Motor neuron (in vitro differentiated cells): ENCODE results near the gene FZD10. TPM values are rescaled to one million over a fixed set of nuclear protein-coding genes. Genes with fewer than 3 reads are reported as not detected.
A peak's percentile ranks its signal among the peaks of the same experiment; 100 is the strongest.

ENCODE experiments used
- ATAC-seq, 8 experiments: fragments of 200-7000 bp; cut with Tn5 transposase; replicated peaks in 6 of 8; 2 replicates each; pipeline ENCODE4 v1.8.0; 2021; ENCODE audit warnings: mild to moderate bottlenecking in 8 of 8, moderate library complexity in 8 of 8
- H3K27ac ChIP-seq, 2 donors: fragments of 250-450 bp; sonication (Bioruptor Pico); 2 replicates each; pipeline ENCODE4 v1.9.0; 2021; ENCODE audit warnings: antibody characterized with exemption in 2 of 2, mild to moderate bottlenecking in 2 of 2, moderate library complexity in 1 of 2
- H3K4me1 ChIP-seq, 2 donors: fragments of 250-450 bp; sonication (Bioruptor Pico); replicated peaks in 1 of 2; 2 replicates each; pipeline ENCODE4 v1.6.1; 2021; ENCODE audit warnings: antibody characterized with exemption in 2 of 2, mild to moderate bottlenecking in 2 of 2, moderate library complexity in 1 of 2
- H3K4me3 ChIP-seq, 5 donors: fragments of 250-450 bp; sonication (Bioruptor Pico); 2 replicates each; pipeline ENCODE4 v1.9.0; 2021; ENCODE audit warnings: antibody characterized with exemption in 5 of 5, mild to moderate bottlenecking in 5 of 5, moderate library complexity in 4 of 5
- WGBS, 10 experiments: fragments of 450-650 bp; shearing (Covaris generic); methylation state at CpG; one replicate each; pipeline ENCODE4 v1.0.0; 2022; 5-methylcytosine and 5-hydroxymethylcytosine counted together
- in situ Hi-C, 9 experiments: fragments of 400-800 bp; cut with MboI; loops; one replicate each; pipeline ENCODE4 v1.15.0; 2021; ENCODE audit warnings: low sequenced_read_pairs in 9 of 9, low pct_unique_long_range_greater_than_20kb in 2 of 9; ENCODE audit not compliant: unreplicated experiment in 9 of 9
- total RNA-seq, 8 experiments: library from RNA; unstranded; fragments of 300-600 nt; gene quantifications; 2 replicates each; pipeline versions ENCODE4 v1.2.3 to v1.2.4, GENCODE V29; 2022

Gene FZD10
- total RNA-seq, 8 experiments from 2014 or later = 0.08 to 4.9 (median 0.25) TPM

GRCh38 chr12:130124605-130125244 is 37.5 kb upstream of the FZD10 start:
- H3K4me3 ChIP-seq = no peak overlapping the region
- WGBS, 10 experiments = 25 to 95% (median 45%) methylated on average over 1 to 11 of the region's 15 CpGs; no CpG with 5 or more reads in 1 of the 10 experiments
- ATAC-seq = peak in 2 of 8 experiments; percentile 43 to 62
- in situ Hi-C loops = no loop called here
- H3K27ac ChIP-seq = no peak overlapping the region
- H3K4me1 ChIP-seq = peaks cover 0 to 8% of the 10 kb centered on the region in 2 donors

- ATAC-seq = peak in 5 of 8 experiments; percentile 28 to 71 (median 47)
- H3K4me1 ChIP-seq = peaks cover 0 to 8% of the 10 kb centered on the region in 2 donors
- H3K4me3 ChIP-seq = no peak overlapping the region
- WGBS, 10 experiments = 8 to 100% (median 20%) methylated on average over 1 to 2 of the region's 13 CpGs; no CpG with 5 or more reads in 7 of the 10 experiments
- in situ Hi-C loops = no loop called here
- H3K27ac ChIP-seq = no peak overlapping the region
Observed at GRCh38 chr12:130126023-130126432, 36.2 kb upstream of the FZD10 start.

GRCh38 chr12:130127532-130127911 is 34.7 kb upstream of the FZD10 start:
- H3K27ac ChIP-seq = no peak overlapping the region
- WGBS, 10 experiments = 0 to 74% (median 20%) methylated on average over 1 to 3 of the region's 3 CpGs; no CpG with 5 or more reads in 2 of the 10 experiments
- no peak overlapping the region for H3K4me3 ChIP-seq
- in situ Hi-C loops = no loop called here
- peak in 3 of 8 experiments; percentile 29 to 83 (median 52) for ATAC-seq
- peaks cover 0 to 5% of the 10 kb centered on the region in 2 donors for H3K4me1 ChIP-seq

- ATAC-seq = peak in 1 of 8 experiments; percentile 13
- no peaks in the 10 kb centered on the region for H3K4me1 ChIP-seq
- WGBS, 10 experiments = 0 to 81% (median 10%) methylated on average over 1 to 12 of the region's 21 CpGs; no CpG with 5 or more reads in 2 of the 10 experiments
- H3K27ac ChIP-seq = no peak overlapping the region
- in situ Hi-C loops = no loop called here
- no peak overlapping the region for H3K4me3 ChIP-seq
Observed at GRCh38 chr12:130127912-130128789, 34.1 kb upstream of the FZD10 start.

GRCh38 chr12:130128790-130129735 is 33.2 kb upstream of the FZD10 start:
- in situ Hi-C loops = no loop called here
- no peaks in the 10 kb centered on the region for H3K4me1 ChIP-seq
- no peak for ATAC-seq
- H3K27ac ChIP-seq = no peak overlapping the region
- no peak overlapping the region for H3K4me3 ChIP-seq
- 0 to 90% (median 44%) methylated on average over 2 to 8 of the region's 15 CpGs; no CpG with 5 or more reads in 1 of the 10 experiments for WGBS, 10 experiments

- H3K27ac ChIP-seq = no peak overlapping the region
- ATAC-seq = no peak
- H3K4me1 ChIP-seq = no peaks in the 10 kb centered on the region
- 0 to 98% (median 55%) methylated on average over 2 to 4 of the region's 6 CpGs; no CpG with 5 or more reads in 3 of the 10 experiments for WGBS, 10 experiments
- no peak overlapping the region for H3K4me3 ChIP-seq
- in situ Hi-C loops = no loop called here
Observed at GRCh38 chr12:130130346-130130745, 31.9 kb upstream of the FZD10 start.

GRCh38 chr12:130131025-130131424 is 31.2 kb upstream of the FZD10 start:
- Histone ChIP-seq H3K27ac (no peak overlapping the region), H3K4me3 (no peak overlapping the region), H3K4me1 (no peaks in the 10 kb centered on the region)
- 19 to 93% (median 60%) methylated on average over 2 to 9 of the region's 14 CpGs; no CpG with 5 or more reads in 3 of the 10 experiments for WGBS, 10 experiments
- no peak for ATAC-seq
- in situ Hi-C loops = no loop called here

- WGBS, 10 experiments = 24 to 80% (median 60%) methylated on average over 1 to 6 of the region's 8 CpGs; no CpG with 5 or more reads in 6 of the 10 experiments
- Histone ChIP-seq H3K4me3 (no peak overlapping the region), H3K4me1 (peaks cover 0 to 7% of the 10 kb centered on the region in 2 donors), H3K27ac (no peak overlapping the region)
- in situ Hi-C loops = no loop called here
- no peak for ATAC-seq
Observed at GRCh38 chr12:130131801-130132200, 30.5 kb upstream of the FZD10 start.

- peaks cover 0 to 17% of the 10 kb centered on the region in 2 donors for H3K4me1 ChIP-seq
- no peak overlapping the region for H3K4me3 ChIP-seq
- no peak overlapping the region for H3K27ac ChIP-seq
- ATAC-seq = no peak
- WGBS, 10 experiments = 27 to 62% (median 45%) methylated on average over 3 to 8 of the region's 14 CpGs; no CpG with 5 or more reads in 3 of the 10 experiments
- in situ Hi-C loops = no loop called here
Observed at GRCh38 chr12:130132831-130133511, 29.3 kb upstream of the FZD10 start.

- WGBS, 10 experiments = 40 to 89% (median 60%) methylated on average over 2 to 14 of the region's 26 CpGs; no CpG with 5 or more reads in 1 of the 10 experiments
- Histone ChIP-seq H3K4me3 (no peak overlapping the region), H3K27ac (no peak overlapping the region), H3K4me1 (peaks cover 0 to 17% of the 10 kb centered on the region in 2 donors)
- no peak for ATAC-seq
- in situ Hi-C loops = no loop called here
Observed at GRCh38 chr12:130133851-130134562, 28.3 kb upstream of the FZD10 start.

- in situ Hi-C loops = no loop called here
- peaks cover 0 to 20% of the 10 kb centered on the region in 2 donors for H3K4me1 ChIP-seq
- WGBS, 10 experiments = 30 to 100% (median 86%) methylated on average over 1 to 2 of the region's 8 CpGs; no CpG with 5 or more reads in 7 of the 10 experiments
- no peak for ATAC-seq
- H3K4me3 ChIP-seq = no peak overlapping the region
- H3K27ac ChIP-seq = no peak overlapping the region
Observed at GRCh38 chr12:130134563-130134915, 27.7 kb upstream of the FZD10 start.
